GM12872 (cell line): ENCODE results near the gene NLK.

Experiments used
- CTCF ChIP-seq: IDR thresholded peaks from 3 replicates; pipeline ENCODE4 v1.5.1; 2011; ENCODE audit warnings: low read depth, mild to moderate bottlenecking, low read length, moderate library complexity; ENCODE audit not compliant: insufficient read depth

The NLK gene

GRCh38 chr17:28161311-28161710, 118.8 kb downstream of the NLK start:
- no peak for TF ChIP-seq CTCF

- no peak for TF ChIP-seq CTCF
Observed at GRCh38 chr17:28166478-28166877, 124.0 kb downstream of the NLK start.

GRCh38 chr17:28169621-28170349, 127.3 kb downstream of the NLK start:
- TF ChIP-seq CTCF: no peak

- TF ChIP-seq CTCF: no peak
Observed at GRCh38 chr17:28170771-28171170, 128.3 kb downstream of the NLK start.

- no peak for TF ChIP-seq CTCF
Observed at GRCh38 chr17:28173031-28173561, 130.6 kb downstream of the NLK start.

DNA sequence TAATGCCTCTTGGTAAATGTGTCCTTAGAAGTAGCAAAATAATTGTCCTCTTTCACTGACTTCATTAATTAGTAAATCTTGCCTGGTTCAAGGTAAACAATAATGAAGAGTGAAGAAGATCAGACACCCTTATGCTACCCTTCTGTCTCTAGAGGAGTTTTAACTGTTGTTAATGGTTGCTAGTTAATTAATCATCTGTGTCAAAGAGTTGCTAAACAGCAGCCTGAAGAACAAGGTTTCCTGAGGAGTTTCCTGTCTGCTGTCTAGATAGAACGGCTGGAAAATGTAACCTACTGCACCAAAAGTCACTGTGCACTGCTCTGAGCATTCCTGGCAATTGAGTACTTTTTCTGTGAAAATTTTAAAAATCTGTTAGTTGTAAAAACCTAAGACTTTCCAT, 131.3 kb downstream of the NLK start:
- TF ChIP-seq CTCF: no peak

DNA sequence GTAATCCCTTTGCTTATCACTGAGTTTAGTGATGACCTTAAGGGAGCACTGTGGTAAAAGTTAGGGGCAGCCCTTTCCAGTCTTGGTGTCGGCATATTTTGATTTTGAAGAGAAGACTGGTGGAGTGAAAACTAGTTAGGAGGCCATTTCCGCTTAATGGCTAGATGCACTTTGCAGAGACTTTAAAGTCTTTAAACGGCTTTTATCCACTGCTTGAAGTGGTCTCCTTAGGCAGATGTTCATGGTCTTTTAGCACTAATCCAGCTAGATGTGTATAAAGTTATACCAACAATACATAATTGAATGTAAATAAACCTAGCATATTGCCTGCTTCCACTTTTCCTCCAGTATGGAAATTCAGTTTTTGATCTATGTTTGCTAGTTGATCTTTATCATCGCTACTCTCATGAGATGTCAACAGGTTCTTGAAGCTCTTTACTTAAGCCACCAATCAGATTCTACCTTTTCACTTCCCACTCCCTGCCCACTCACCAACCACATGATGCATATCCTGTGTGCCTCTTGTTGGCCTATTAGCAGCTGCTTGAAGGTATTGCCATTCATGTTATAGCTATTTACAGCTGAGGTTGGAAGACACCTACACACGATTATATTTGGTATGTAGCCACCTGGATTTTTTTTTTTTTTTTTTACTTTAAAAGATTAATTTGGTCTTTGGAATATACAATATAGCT, 132.0 kb downstream of the NLK start:
- TF ChIP-seq CTCF: no peak
